ENCODE measurements around the gene OPCML.

OPCML gene

DNA sequence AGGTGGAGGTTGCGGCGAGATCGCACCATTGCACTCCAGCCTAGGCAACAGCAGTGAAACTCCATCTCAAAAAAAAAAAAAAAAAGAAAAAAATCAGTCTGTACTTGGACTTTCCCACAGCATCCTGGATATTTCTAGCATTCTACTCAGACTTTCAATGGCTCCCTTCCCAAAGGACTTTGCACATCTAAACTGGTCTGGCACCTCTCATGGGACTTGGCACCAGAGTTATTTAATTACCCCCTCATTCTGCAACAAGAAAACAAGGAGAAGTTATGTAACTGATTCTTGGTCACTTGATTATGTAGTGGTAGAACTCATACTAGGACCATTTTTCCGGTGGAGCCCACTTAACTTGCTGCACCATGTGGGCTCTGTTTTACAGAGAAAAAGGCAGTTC is 519.5 kb downstream of the OPCML start:
- H3K27me3 ChIP-seq (ENCODE audit: control insufficient read depth, insufficient read depth, low read length), result no peaks in the 10 kb centered on the region
- no peaks in the 10 kb centered on the region for H3K4me1 ChIP-seq (ENCODE audit: control insufficient read depth, insufficient read depth, low read length)
- no peak overlapping the region for H3K4me3 ChIP-seq (ENCODE audit: low read depth, low read length)
- no peak overlapping the region for H3K9ac ChIP-seq (ENCODE audit: low read length)
- no peak overlapping the region for H3K27ac ChIP-seq (ENCODE audit: low read depth, low read length)
- no peaks in the 10 kb centered on the region for H3K36me3 ChIP-seq (ENCODE audit: control insufficient read depth, insufficient read depth, low read length)
- no peaks in the 10 kb centered on the region for H3K9me3 ChIP-seq (ENCODE audit: control insufficient read depth, insufficient read depth, low read depth, low read length)

DNA sequence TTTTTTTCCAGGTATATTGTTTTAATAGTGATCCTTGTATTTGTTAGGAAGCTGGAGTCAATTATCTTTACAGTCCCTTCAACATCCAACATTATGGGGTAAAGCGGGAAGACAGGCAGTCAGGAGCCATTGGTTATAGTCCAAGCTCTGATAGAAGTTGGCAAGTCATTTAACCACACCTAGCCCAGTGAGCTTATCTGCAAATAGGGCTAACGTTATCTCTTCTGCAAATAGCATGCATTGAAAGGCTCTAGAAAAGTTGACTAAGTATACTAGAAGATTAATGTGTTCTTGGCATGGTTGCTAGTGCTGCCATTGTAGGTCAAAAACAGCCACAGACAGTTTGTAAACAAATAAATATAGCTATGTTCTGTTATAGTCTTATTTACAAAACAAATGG is 520.7 kb downstream of the OPCML start:
- H3K9ac ChIP-seq (ENCODE audit: low read length), result no peak overlapping the region
- no peaks in the 10 kb centered on the region for H3K4me1 ChIP-seq (ENCODE audit: control insufficient read depth, insufficient read depth, low read length)
- no peaks in the 10 kb centered on the region for H3K27me3 ChIP-seq (ENCODE audit: control insufficient read depth, insufficient read depth, low read length)
- H3K9me3 ChIP-seq (ENCODE audit: control insufficient read depth, insufficient read depth, low read depth, low read length), result peaks cover 2% of the 10 kb centered on the region; the same call in 1 of the 2 replicates
- no peak overlapping the region for H3K4me3 ChIP-seq (ENCODE audit: low read depth, low read length)
- no peaks in the 10 kb centered on the region for H3K36me3 ChIP-seq (ENCODE audit: control insufficient read depth, insufficient read depth, low read length)
- no peak overlapping the region for H3K27ac ChIP-seq (ENCODE audit: low read depth, low read length)

DNA sequence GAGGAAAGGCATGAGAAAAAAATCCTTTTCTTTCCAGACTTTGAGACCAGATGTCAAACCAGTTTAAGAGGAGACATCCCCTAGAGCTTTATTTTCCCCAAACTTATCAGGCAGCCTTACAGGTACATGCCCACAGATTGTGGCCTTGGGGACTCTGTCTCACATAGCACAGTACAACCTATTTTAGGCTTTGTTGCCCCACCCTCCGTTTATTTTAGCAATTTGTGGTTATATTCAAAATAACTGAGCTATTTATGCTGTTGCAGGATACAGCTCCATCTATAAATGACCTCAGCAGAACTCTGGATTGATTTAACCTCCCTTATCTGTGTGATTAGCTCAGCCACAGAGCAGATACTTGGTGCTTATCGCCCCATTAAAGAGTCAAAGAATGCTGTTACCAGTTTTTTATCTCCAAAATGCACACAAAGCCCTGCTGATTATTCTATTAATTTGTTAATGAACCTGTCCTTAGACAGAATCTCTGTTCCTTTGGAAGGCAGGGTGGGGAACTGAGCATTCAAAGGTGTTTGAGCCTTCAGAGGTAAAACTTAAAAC is 525.2 kb downstream of the OPCML start:
- Histone ChIP-seq H3K4me3 (ENCODE audit: low read depth, low read length) (no peak overlapping the region), H3K9me3 (ENCODE audit: control insufficient read depth, insufficient read depth, low read depth, low read length) (peaks cover 13% of the 10 kb centered on the region; the same call in 1 of the 2 replicates), H3K27ac (ENCODE audit: low read depth, low read length) (no peak overlapping the region), H3K9ac (ENCODE audit: low read length) (no peak overlapping the region), H3K27me3 (ENCODE audit: control insufficient read depth, insufficient read depth, low read length) (no peaks in the 10 kb centered on the region), H3K36me3 (ENCODE audit: control insufficient read depth, insufficient read depth, low read length) (no peaks in the 10 kb centered on the region), H3K4me1 (ENCODE audit: control insufficient read depth, insufficient read depth, low read length) (no peaks in the 10 kb centered on the region)

DNA sequence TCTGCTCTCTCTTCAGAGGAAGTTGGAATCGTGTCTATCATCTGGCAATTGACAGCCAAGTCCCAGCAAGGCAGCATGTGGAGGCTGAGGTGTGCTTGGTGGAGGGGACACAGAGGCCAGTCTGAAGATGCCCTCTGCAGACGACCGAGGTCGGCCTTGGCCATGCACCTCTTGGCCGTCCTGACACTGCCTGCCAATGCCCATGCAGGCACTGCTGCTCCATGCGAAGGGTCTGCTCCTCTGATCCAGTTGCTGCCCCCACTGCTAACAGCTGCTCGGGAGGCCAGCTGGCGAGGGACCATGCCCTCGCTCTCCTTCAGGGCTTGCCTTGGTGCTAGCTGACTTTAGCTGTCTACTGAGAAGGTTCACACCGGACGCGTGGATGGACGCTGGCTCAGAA is 527.9 kb downstream of the OPCML start:
- H3K9me3 ChIP-seq (ENCODE audit: control insufficient read depth, insufficient read depth, low read depth, low read length), result peaks cover 13% of the 10 kb centered on the region; the same call in 1 of the 2 replicates
- no peaks in the 10 kb centered on the region for H3K36me3 ChIP-seq (ENCODE audit: control insufficient read depth, insufficient read depth, low read length)
- H3K4me3 ChIP-seq (ENCODE audit: low read depth, low read length), result no peak overlapping the region

GRCh38 chr11:132999516-132999915 is 532.8 kb downstream of the OPCML start:
- H3K36me3 ChIP-seq (ENCODE audit: control insufficient read depth, insufficient read depth, low read length), result no peaks in the 10 kb centered on the region
- peaks cover 34% of the 10 kb centered on the region for H3K27me3 ChIP-seq (ENCODE audit: control insufficient read depth, insufficient read depth, low read length)
- no peak overlapping the region for H3K4me3 ChIP-seq (ENCODE audit: low read depth, low read length)
- no peak overlapping the region for H3K9ac ChIP-seq (ENCODE audit: low read length)
- peaks cover 11% of the 10 kb centered on the region; the same call in 1 of the 2 replicates for H3K4me1 ChIP-seq (ENCODE audit: control insufficient read depth, insufficient read depth, low read length)
- H3K27ac ChIP-seq (ENCODE audit: low read depth, low read length), result no peak overlapping the region
- no peaks in the 10 kb centered on the region for H3K9me3 ChIP-seq (ENCODE audit: control insufficient read depth, insufficient read depth, low read depth, low read length)

More for the DNA sequence above, 527.9 kb downstream of the OPCML start:
- Histone ChIP-seq H3K9ac (ENCODE audit: low read length) (no peak overlapping the region), H3K27me3 (ENCODE audit: control insufficient read depth, insufficient read depth, low read length) (no peaks in the 10 kb centered on the region), H3K4me1 (ENCODE audit: control insufficient read depth, insufficient read depth, low read length) (peaks cover 6% of the 10 kb centered on the region; the same call in 1 of the 2 replicates), H3K27ac (ENCODE audit: low read depth, low read length) (no peak overlapping the region)

DNA sequence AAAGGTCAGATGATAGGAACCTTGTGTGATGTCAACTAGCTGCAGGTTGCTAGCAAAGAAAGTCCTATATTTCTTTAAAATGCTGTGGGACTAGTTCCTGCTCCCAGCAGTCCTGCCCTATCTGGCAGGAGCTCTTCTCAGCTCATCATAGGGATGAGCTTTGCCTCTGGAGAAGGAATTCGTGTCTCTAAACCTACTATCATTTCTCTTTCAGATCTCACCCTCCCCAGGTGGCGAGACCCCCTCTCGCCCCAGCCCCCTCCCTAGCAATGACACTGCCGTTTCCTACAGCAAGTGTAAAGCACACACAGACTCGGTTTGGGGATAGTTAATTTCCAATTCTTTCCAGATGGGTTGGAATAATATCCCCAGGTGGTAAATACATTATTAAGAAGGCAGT is 533.3 kb downstream of the OPCML start:
- Histone ChIP-seq H3K27ac (ENCODE audit: low read depth, low read length) (no peak overlapping the region), H3K9me3 (ENCODE audit: control insufficient read depth, insufficient read depth, low read depth, low read length) (no peaks in the 10 kb centered on the region), H3K9ac (ENCODE audit: low read length) (no peak overlapping the region), H3K36me3 (ENCODE audit: control insufficient read depth, insufficient read depth, low read length) (no peaks in the 10 kb centered on the region), H3K27me3 (ENCODE audit: control insufficient read depth, insufficient read depth, low read length) (peaks cover 39% of the 10 kb centered on the region), H3K4me3 (ENCODE audit: low read depth, low read length) (no peak overlapping the region), H3K4me1 (ENCODE audit: control insufficient read depth, insufficient read depth, low read length) (peaks cover 13% of the 10 kb centered on the region; the same call in 1 of the 2 replicates)

DNA sequence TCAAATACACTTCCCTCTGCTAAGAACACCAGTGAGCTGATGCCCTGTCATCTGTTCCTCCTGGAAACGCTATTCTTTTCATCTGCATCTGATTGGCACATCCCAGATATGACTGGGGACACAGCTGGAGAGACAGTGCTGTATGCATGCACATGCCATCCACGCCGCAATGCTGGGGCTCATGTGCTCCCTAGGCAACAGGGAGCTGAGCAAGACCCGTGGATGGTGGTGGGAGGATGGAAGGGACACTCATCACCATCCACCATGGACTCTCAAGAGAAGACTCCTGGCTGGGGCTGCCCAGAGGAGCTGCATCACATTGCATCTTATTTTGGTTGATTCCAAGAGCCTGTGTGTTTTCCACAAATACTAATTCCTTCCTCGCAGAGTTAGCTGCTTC is 534.9 kb downstream of the OPCML start:
- no peaks in the 10 kb centered on the region for H3K36me3 ChIP-seq (ENCODE audit: control insufficient read depth, insufficient read depth, low read length)
- no peaks in the 10 kb centered on the region for H3K9me3 ChIP-seq (ENCODE audit: control insufficient read depth, insufficient read depth, low read depth, low read length)
- H3K4me1 ChIP-seq (ENCODE audit: control insufficient read depth, insufficient read depth, low read length), result peaks cover 17% of the 10 kb centered on the region; the same call in 1 of the 2 replicates
- no peak overlapping the region for H3K4me3 ChIP-seq (ENCODE audit: low read depth, low read length)
- H3K27me3 ChIP-seq (ENCODE audit: control insufficient read depth, insufficient read depth, low read length), result peaks cover 55% of the 10 kb centered on the region
- no peak overlapping the region for H3K9ac ChIP-seq (ENCODE audit: low read length)
- no peak overlapping the region for H3K27ac ChIP-seq (ENCODE audit: low read depth, low read length)

DNA sequence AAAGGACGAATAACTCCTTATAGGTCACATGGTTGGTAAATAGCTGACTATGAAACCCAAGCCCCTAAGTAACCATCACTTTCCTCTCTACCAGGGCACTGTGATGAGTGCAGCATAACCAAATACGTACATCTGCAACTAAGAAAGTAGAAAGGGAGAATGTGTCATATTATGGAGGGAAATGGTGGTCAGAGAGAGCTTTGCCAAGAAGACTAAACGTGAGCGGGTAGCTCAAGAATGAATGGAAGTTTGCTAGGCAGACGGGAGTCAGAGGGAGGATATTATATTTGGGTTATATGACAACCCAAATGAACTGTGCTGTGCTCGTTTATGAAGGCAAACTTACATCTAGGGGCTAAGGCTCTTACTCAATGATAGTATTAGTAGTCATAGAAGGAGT is 537.3 kb downstream of the OPCML start:
- no peak overlapping the region for H3K27ac ChIP-seq (ENCODE audit: low read depth, low read length)
- H3K4me1 ChIP-seq (ENCODE audit: control insufficient read depth, insufficient read depth, low read length), result peaks cover 17% of the 10 kb centered on the region; the same call in 1 of the 2 replicates
- H3K4me3 ChIP-seq (ENCODE audit: low read depth, low read length), result no peak overlapping the region
- no peaks in the 10 kb centered on the region for H3K36me3 ChIP-seq (ENCODE audit: control insufficient read depth, insufficient read depth, low read length)
- H3K9ac ChIP-seq (ENCODE audit: low read length), result no peak overlapping the region
- no peaks in the 10 kb centered on the region for H3K9me3 ChIP-seq (ENCODE audit: control insufficient read depth, insufficient read depth, low read depth, low read length)
- peaks cover 67% of the 10 kb centered on the region for H3K27me3 ChIP-seq (ENCODE audit: control insufficient read depth, insufficient read depth, low read length)

GRCh38 chr11:132993991-132994502 is 538.3 kb downstream of the OPCML start:
- H3K4me1 ChIP-seq (ENCODE audit: control insufficient read depth, insufficient read depth, low read length), result peaks cover 10% of the 10 kb centered on the region; the same call in 1 of the 2 replicates
- H3K36me3 ChIP-seq (ENCODE audit: control insufficient read depth, insufficient read depth, low read length), result no peaks in the 10 kb centered on the region
- H3K4me3 ChIP-seq (ENCODE audit: low read depth, low read length), result peak overlapping the region; percentile 58
- H3K9ac ChIP-seq (ENCODE audit: low read length), result no peak overlapping the region
- no peaks in the 10 kb centered on the region for H3K9me3 ChIP-seq (ENCODE audit: control insufficient read depth, insufficient read depth, low read depth, low read length)
- peaks cover 70% of the 10 kb centered on the region for H3K27me3 ChIP-seq (ENCODE audit: control insufficient read depth, insufficient read depth, low read length)
- H3K27ac ChIP-seq (ENCODE audit: low read depth, low read length), result no peak overlapping the region

- H3K4me1 ChIP-seq (ENCODE audit: control insufficient read depth, insufficient read depth, low read length), result peaks cover 7% of the 10 kb centered on the region; the same call in 1 of the 2 replicates
- no peaks in the 10 kb centered on the region for H3K9me3 ChIP-seq (ENCODE audit: control insufficient read depth, insufficient read depth, low read depth, low read length)
- no peaks in the 10 kb centered on the region for H3K36me3 ChIP-seq (ENCODE audit: control insufficient read depth, insufficient read depth, low read length)
- no peak overlapping the region for H3K27ac ChIP-seq (ENCODE audit: low read depth, low read length)
- H3K9ac ChIP-seq (ENCODE audit: low read length), result no peak overlapping the region
- H3K4me3 ChIP-seq (ENCODE audit: low read depth, low read length), result no peak overlapping the region
- peaks cover 67% of the 10 kb centered on the region for H3K27me3 ChIP-seq (ENCODE audit: control insufficient read depth, insufficient read depth, low read length)
Measured at GRCh38 chr11:132992838-132993631, 539.3 kb downstream of the OPCML start.

DNA sequence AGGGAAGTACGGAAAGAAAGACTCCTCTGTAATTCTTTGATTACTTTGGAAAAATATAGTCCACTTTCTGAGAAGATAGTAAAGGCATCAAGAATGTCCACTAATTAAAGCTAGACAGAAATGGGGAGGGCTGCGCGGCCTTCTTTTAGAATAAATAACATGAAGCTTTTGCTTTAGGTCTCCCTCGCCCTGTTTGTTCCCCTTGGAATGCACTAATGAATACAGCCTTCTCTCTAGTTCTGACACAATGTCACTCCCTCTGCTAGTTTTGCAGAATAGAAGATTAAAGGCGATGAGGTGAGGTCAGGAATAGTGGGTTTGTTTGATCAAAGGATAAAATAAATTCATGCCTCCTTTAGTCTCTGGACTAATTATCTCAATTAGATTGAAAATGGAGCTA is 543.9 kb downstream of the OPCML start:
- Histone ChIP-seq H3K36me3 (ENCODE audit: control insufficient read depth, insufficient read depth, low read length) (no peaks in the 10 kb centered on the region), H3K27me3 (ENCODE audit: control insufficient read depth, insufficient read depth, low read length) (peaks cover 29% of the 10 kb centered on the region), H3K9ac (ENCODE audit: low read length) (no peak overlapping the region), H3K4me3 (ENCODE audit: low read depth, low read length) (no peak overlapping the region), H3K4me1 (ENCODE audit: control insufficient read depth, insufficient read depth, low read length) (0 out of 2 replicates have a peak, but pooled peaks cover 5% of the 10 kb centered on the region), H3K9me3 (ENCODE audit: control insufficient read depth, insufficient read depth, low read depth, low read length) (no peaks in the 10 kb centered on the region), H3K27ac (ENCODE audit: low read depth, low read length) (no peak overlapping the region)
